HFFc6 (cell line): ENCODE results near the gene PRXL2B. TPM values are rescaled to one million over a fixed set of nuclear protein-coding genes. Genes with fewer than 3 reads are reported as not detected.

Experiments
- DNase-seq: peaks from one replicate; pipeline ENCODE4 v3.0.0-alpha.2; 2018
- H3K27ac Mint-ChIP-seq: 2 replicates; pipeline ENCODE4 v1.8.0; 2020; ENCODE audit warnings: mild to moderate bottlenecking, mixed read lengths
- H3K27me3 Mint-ChIP-seq: 2 replicates; pipeline ENCODE4 v1.8.0; 2021; ENCODE audit warnings: mild to moderate bottlenecking, moderate library complexity, mixed read lengths; ENCODE audit not compliant: insufficient read depth
- H3K36me3 Mint-ChIP-seq: 2 replicates; pipeline ENCODE4 v1.8.0; 2021; ENCODE audit warnings: low read depth, mixed read lengths
- H3K4me1 Mint-ChIP-seq: 2 replicates; pipeline ENCODE4 v1.8.0; 2020; ENCODE audit warnings: low read depth, mixed read lengths
- H3K4me3 Mint-ChIP-seq: 2 replicates; pipeline ENCODE4 v1.8.0; 2020; ENCODE audit warnings: mild to moderate bottlenecking, moderate library complexity, mixed read lengths
- H3K9me3 Mint-ChIP-seq: 2 replicates; pipeline ENCODE4 v1.8.0; 2020; ENCODE audit warnings: mild to moderate bottlenecking, mixed read lengths
- CTCF ChIP-seq: fragments of 200-600 bp; sonication (generic); IDR thresholded peaks from 2 replicates; pipeline ENCODE4 v1.5.0; 2021; ENCODE audit warnings: antibody characterized with exemption, mild to moderate bottlenecking
- total RNA-seq, 6 experiments: library from RNA; stranded (reverse); fragmentation: NEBNext Ultra II Directional; extraction: Animal tissue kit (Norgen Biotek cat#: 25700); gene quantifications; 2 replicates in 1 of 6; 3 replicates in 5 of 6; pipeline ENCODE4 v1.2.3, GENCODE V29; 2021

The PRXL2B gene
- total RNA-seq, 6 experiments from 2014 or later = 27.1 to 38.9 (median 34.7) TPM

- no peak for DNase-seq
- no peaks in the 10 kb centered on the region; the same call in 1 of the 2 replicates for H3K36me3 Mint-ChIP-seq
- no peak overlapping the region for H3K27ac Mint-ChIP-seq
- TF ChIP-seq CTCF = no peak
- no peak overlapping the region for H3K4me3 Mint-ChIP-seq
- peaks cover 4% of the 10 kb centered on the region; the same call in 1 of the 2 replicates for H3K9me3 Mint-ChIP-seq
- H3K27me3 Mint-ChIP-seq = peaks cover 9% of the 10 kb centered on the region
- no peaks in the 10 kb centered on the region for H3K4me1 Mint-ChIP-seq
These were observed 10.2 kb downstream of the PRXL2B start for GRCh38 chr1:2596530-2597333.

GRCh38 chr1:2597441-2598328 lies 11.1 kb downstream of the PRXL2B start:
- H3K36me3 Mint-ChIP-seq = no peaks in the 10 kb centered on the region; the same call in 1 of the 2 replicates
- H3K9me3 Mint-ChIP-seq = peaks cover 4% of the 10 kb centered on the region; the same call in 1 of the 2 replicates
- H3K4me3 Mint-ChIP-seq = no peak overlapping the region
- H3K27me3 Mint-ChIP-seq = peaks cover 13% of the 10 kb centered on the region
- DNase-seq = no peak
- TF ChIP-seq CTCF = no peak
- no peak overlapping the region for H3K27ac Mint-ChIP-seq
- H3K4me1 Mint-ChIP-seq = no peaks in the 10 kb centered on the region

DNA sequence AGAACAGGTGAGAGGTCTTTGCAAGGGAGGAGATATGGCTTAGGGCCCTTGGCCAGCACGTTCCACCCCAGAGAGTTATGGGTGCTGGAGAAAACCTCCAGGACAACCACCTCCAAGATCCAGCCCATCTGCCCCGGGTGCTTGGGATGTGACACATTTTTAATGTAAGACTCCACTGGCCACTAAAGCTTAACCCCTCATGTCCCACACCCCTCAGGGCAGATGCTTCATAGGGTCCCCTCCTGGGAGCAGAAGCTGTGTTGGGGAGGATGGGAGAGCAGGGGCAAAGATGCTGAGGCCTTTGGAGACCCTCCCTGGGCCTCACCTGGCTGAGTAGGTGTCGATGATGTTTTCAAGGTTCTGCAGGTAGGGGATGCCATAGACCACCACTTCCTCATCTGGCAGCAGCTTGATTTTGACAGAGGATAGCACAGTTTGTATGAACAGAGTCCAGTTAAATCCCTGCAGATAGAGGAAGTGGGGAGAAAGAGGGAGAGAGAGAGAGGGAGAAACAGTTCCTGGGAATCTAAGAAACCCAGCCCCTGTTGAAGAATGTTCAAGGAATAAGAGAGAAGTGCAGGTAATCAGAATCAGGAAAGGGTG lies 11.9 kb downstream of the PRXL2B start:
- Mint-ChIP-seq H3K27ac (no peak overlapping the region), H3K4me3 (no peak overlapping the region), H3K4me1 (no peaks in the 10 kb centered on the region), H3K27me3 (peaks cover 15% of the 10 kb centered on the region), H3K9me3 (peaks cover 4% of the 10 kb centered on the region; the same call in 1 of the 2 replicates), H3K36me3 (no peaks in the 10 kb centered on the region; the same call in 1 of the 2 replicates)
- DNase-seq = no peak
- TF ChIP-seq CTCF = no peak

GRCh38 chr1:2601721-2602303 lies 15.2 kb downstream of the PRXL2B start:
- Mint-ChIP-seq H3K4me1 (no peaks in the 10 kb centered on the region), H3K9me3 (peaks cover 4% of the 10 kb centered on the region; the same call in 1 of the 2 replicates), H3K4me3 (no peak overlapping the region), H3K27me3 (peaks cover 15% of the 10 kb centered on the region), H3K27ac (no peak overlapping the region), H3K36me3 (no peaks in the 10 kb centered on the region; the same call in 1 of the 2 replicates)
- DNase-seq = no peak
- no peak for TF ChIP-seq CTCF

GRCh38 chr1:2602311-2602835 lies 15.8 kb downstream of the PRXL2B start:
- no peak for DNase-seq
- H3K4me1 Mint-ChIP-seq = no peaks in the 10 kb centered on the region
- TF ChIP-seq CTCF = no peak
- no peak overlapping the region for H3K4me3 Mint-ChIP-seq
- H3K27ac Mint-ChIP-seq = no peak overlapping the region
- H3K9me3 Mint-ChIP-seq = peaks cover 4% of the 10 kb centered on the region; the same call in 1 of the 2 replicates
- H3K27me3 Mint-ChIP-seq = peaks cover 15% of the 10 kb centered on the region
- no peaks in the 10 kb centered on the region; the same call in 1 of the 2 replicates for H3K36me3 Mint-ChIP-seq
